ENCODE results near the gene AGAP2.

Gene AGAP2

DNA sequence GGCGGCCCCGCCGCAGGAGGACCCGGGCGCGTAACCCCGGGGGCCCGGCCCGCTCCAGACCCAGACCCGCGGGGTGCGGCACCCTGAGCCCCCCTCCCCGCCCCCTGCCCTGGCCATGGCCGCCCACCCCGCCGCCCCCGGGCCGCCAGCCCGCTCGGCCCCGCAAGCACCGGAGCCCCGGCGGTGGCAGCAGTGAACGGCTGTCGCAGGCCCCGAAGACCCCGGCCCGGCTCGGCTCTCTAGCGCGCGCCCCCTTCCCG, 16.6 kb upstream of the AGAP2 start:
- ChIA-PET POLR2A (ENCODE audit: low non-redundant PET) (no interaction called here), CTCF (no interaction called here)
- DNase-seq (ENCODE audit: low spot score), result no peak
- TF ChIP-seq, protein P1, sequence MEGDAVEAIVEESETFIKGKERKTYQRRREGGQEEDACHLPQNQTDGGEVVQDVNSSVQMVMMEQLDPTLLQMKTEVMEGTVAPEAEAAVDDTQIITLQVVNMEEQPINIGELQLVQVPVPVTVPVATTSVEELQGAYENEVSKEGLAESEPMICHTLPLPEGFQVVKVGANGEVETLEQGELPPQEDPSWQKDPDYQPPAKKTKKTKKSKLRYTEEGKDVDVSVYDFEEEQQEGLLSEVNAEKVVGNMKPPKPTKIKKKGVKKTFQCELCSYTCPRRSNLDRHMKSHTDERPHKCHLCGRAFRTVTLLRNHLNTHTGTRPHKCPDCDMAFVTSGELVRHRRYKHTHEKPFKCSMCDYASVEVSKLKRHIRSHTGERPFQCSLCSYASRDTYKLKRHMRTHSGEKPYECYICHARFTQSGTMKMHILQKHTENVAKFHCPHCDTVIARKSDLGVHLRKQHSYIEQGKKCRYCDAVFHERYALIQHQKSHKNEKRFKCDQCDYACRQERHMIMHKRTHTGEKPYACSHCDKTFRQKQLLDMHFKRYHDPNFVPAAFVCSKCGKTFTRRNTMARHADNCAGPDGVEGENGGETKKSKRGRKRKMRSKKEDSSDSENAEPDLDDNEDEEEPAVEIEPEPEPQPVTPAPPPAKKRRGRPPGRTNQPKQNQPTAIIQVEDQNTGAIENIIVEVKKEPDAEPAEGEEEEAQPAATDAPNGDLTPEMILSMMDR (conservative IDR thresholded peaks at IDR 0.05; ENCODE audit: low read depth), result no peak
- H3K27ac ChIP-seq, result peak overlapping the region; percentile 79

DNA sequence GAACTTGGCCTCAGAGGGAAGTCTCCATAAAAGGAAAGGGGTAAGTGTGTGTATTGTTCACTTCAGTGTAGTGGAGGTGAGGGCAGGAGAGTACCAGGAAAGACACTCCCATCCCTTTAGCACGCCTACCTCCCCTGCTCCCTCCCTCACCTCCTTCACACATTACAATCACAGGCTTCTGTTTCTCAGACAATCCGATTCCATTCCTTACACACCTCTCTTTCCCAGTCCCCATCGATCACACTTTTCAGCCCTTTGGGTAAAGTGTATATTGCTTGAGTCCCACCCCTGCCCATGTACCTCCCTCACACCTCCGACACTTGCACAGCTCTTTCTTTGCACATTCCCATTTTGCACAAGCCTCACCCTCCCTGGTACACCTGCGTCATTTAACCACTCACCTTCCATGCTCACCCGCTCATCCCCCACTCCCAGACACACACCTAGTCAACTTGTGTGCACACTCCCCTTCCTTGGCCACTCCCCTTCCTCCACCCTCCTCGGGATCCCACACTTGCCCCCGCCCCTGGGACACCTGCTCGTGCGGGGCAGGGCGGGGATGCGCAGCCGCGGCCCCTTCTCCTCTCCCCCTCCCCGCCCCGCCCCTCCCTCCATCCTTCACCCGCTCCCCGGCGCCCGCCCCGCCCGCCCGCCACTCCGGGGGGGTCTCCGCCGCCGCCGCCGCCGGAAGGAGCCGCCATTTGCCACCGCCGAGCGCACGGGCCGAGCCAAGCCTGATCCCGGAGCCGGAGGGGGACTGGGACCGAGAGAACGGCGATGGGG, 16.1 kb upstream of the AGAP2 start, which contains the start of gene MARCHF9:
TSS of gene MARCHF9 (plus strand) at position 693 of the 783 bp plus-strand sequence. CDS start 426 bp downstream, outside the sequence.
- POLR2A ChIA-PET (ENCODE audit: low non-redundant PET), result no interaction called here
- TF ChIP-seq, protein P1 (conservative IDR thresholded peaks at IDR 0.05; ENCODE audit: low read depth), result no peak
- peak within 1 kb of the TSS; percentile 79 for H3K27ac ChIP-seq
- peak; percentile 82 for DNase-seq (ENCODE audit: low spot score)
- CTCF ChIA-PET, result interaction anchor here (0.7 kb wide), 1 partner anchor 28 kb away, joined by 3 read pairs; no protein-coding TSS in a partner anchor

DNA sequence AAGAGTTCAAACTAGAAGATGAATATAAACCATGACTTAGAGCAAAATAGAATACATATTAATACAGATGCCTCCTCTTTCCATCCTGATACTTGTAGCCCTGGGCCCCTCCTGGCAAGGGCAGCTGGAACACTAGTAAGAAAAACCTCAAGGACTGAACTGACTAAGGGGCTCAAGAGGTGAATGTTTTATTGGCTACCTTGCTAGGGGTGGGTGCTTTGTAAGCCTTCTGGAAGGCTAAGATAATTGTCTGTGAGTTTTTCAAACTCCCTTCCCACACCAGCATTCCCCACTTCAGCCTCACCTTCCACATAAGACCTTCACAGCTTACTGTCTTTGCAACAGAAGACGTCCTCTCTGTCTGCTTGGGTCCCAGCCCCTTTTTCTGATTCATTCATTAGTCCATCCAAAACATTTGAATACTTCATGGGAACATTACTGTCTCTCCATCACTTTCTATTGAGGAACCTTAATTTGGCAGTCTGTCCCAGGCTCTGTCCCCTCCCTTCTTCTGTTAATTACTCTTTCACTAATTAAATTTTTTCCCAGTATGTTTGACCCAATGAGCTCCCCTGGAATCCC, 15.3 kb upstream of the AGAP2 start:
- POLR2A ChIA-PET (ENCODE audit: low non-redundant PET), result no interaction called here
- no peak overlapping the region for H3K27ac ChIP-seq
- CTCF ChIA-PET, result interaction anchor here (0.7 kb wide), 1 partner anchor 27 kb away, joined by 3 read pairs; no protein-coding TSS in a partner anchor

DNA sequence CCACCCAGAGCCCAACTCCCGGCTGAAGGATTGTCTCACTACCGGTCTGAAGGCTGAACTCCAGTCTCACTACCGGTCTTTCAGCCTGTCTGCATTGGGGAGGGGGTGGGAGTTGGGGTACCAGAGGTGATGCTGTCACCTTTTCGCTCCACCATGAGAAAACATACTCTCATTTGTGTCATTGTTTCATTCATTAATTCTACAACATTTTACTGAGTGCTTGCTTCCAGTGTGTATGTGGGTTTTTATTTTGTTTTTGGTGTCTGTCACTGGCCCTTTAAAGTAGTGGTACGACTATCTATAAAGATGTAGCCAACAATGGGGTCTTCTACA, 14.1 kb upstream of the AGAP2 start:
- H3K27ac ChIP-seq, result peak overlapping the region; percentile 81
- POLR2A ChIA-PET (ENCODE audit: low non-redundant PET), result no interaction called here
- TF ChIP-seq, protein P1 (conservative IDR thresholded peaks at IDR 0.05; ENCODE audit: low read depth), result no peak
- DNase-seq (ENCODE audit: low spot score), result no peak
- CTCF ChIA-PET, result no interaction called here

More for the DNA sequence above, 15.3 kb upstream of the AGAP2 start:
- TF ChIP-seq, protein P1 (conservative IDR thresholded peaks at IDR 0.05; ENCODE audit: low read depth), result no peak
- DNase-seq (ENCODE audit: low spot score), result no peak

DNA sequence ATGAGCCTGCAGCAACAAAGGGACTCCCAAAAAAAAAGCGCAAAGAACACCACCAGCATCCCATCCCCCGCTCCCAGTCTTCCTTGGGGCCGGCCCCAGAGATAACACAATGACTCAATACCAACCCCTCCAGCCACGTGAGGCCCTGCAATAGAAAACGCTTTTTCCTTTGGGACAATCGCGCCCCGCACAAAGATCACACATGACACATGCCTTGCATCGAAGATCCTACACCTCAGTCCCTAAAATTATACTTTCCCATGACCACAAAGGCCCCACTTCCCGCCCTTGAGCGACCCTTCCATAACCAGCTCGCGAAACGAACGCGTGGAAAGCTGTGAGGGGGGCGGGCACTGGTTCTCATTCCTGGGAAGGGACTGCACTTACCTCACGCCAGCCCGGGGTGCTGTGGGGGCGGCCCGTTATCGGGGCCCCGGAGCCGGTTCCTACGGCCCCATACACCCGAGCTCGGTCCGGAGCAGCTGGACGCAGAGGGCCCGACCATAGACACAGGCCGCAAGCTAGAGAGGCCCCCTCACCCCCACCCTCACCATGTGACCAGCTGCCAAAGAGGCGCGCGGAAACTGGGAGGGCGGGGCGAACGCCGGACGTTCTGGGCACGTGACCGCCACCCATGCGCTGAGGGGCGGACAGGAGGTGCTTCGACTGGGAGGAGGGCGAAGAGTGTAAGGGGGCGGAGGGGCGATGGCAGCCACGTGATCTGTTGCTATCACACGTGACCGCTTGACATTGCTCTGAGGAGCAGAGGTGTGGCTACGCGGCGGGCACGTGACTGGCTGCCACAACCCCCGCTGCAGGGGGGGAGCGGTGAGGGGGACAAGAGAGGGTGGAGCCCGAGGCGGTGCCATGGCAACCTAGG, 13.5 kb upstream of the AGAP2 start, which contains the start of gene CDK4:
TSS of gene CDK4 (minus strand) at position 523 of the 880 bp plus-strand sequence. CDS start 593 bp downstream, outside the sequence.
- CTCF ChIA-PET, result interaction anchor here (0.8 kb wide), 1 partner anchor 26 kb away, joined by 3 read pairs; no protein-coding TSS in a partner anchor
- TF ChIP-seq, protein P1 (conservative IDR thresholded peaks at IDR 0.05; ENCODE audit: low read depth), result no peak
- peak within 1 kb of the TSS; percentile 81 for H3K27ac ChIP-seq
- POLR2A ChIA-PET (ENCODE audit: low non-redundant PET), result no interaction called here
- peak; percentile 98 for DNase-seq (ENCODE audit: low spot score)

DNA sequence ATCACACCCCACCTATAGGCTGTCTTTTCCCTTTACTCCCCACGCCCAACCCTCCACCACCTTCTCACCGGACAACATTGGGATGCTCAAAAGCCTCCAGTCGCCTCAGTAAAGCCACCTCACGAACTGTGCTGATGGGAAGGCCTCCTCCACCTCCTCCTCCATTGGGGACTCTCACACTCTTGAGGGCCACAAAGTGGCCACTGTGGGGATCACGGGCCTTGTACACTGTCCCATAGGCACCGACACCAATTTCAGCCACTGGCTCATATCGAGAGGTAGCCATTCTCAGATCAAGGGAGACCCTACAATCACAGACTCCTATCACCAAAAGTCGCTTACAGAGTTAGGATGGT, 12.9 kb upstream of the AGAP2 start:
- POLR2A ChIA-PET (ENCODE audit: low non-redundant PET), result no interaction called here
- TF ChIP-seq, protein P1 (conservative IDR thresholded peaks at IDR 0.05; ENCODE audit: low read depth), result no peak
- peak overlapping the region; percentile 81 for H3K27ac ChIP-seq
- CTCF ChIA-PET, result no interaction called here
- DNase-seq (ENCODE audit: low spot score), result no peak
